ENCODE measurements around the gene CTIF. TPM values are rescaled to one million over a fixed set of nuclear protein-coding genes. Genes with fewer than 3 reads are reported as not detected.

The CTIF gene
- total and polyA plus RNA-seq, 4 donors: 12.2 to 45.7 (median 32.6) TPM

DNA sequence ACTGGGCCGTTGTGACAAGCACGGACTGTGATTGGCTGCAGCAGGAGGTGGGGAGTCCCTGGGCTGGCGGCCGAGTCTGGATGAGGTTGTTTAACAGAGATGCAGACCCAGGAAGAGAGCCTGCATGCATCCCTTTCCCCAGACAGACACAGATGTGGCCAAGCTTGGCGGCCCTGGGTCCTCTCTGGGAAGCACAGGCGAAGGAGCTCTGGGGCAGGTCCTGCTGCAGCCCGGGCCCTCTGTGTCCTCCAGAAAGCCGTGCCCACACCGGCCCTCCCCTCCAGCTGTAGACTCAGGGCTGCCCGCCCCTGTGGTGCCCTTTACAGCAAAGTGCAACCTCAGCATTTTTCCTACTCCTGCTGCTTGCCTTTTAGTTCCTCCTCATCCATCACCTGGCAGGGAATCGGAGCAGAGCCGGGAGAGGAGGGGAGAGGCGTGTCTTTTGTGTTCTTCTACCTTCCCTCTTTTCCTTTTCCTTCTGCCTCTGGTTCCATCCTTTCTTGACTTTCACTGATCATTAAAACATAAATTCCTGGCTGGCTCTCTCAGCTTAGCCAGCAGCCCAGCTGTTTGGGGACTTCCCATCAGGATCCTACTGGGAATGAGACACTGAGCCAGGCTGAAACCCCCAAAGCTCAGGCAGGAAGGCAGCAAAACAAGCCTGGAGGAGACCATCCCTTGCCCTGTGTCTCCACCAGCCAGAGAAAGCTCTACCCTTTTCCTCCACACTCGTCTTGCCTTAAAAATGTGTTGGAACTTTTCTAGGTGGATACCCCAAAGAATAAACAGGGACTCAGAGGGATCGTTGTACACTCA is 75.0 kb downstream of the CTIF start:
- WGBS, 2 donors: 81 to 89% methylated on average over 15 of the region's 15 CpGs
- DNase-seq: peak; percentile 54 to 73 (median 68)

DNA sequence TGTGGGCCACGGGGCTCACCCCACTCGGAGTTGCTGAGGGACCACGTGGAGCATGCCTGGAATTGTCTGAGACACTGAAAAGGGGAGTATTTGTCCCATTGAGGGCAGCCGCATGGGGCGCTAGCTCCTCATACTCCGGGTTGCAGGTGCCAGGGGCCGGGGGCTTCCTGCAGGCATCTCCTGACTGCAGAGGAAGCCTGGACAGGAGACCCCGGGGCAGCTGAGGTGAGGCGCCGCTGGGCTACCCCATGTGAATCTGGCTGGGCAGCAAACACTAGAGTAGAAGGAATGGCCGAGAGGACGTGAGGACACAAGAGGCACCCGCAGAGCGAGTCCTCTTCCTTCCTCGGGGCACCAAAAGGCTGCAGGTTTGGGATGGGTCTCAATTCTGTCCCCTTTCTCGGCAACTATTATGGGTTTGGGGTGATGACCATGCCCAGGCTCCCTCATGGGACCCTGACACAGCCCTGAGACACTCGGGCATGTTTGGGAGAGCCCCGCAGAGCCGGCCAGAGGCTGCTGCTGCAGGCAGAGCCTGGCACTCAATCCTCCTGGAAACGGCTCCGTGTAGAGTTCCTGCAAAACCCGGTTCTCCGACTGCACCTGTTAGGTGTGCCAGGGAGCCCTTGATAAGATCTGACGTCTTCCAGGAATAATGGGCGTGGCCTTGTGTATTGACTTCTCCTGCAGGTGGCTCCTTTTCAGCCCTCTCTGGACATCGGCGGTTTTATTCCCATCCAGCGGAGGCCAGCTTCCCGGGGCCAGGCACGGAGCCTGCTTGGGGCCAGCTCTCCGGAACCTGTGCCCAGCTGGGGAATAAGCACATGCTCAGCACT is 77.0 kb downstream of the CTIF start:
- Histone ChIP-seq H3K36me3 (ENCODE audit: control insufficient read depth in 4 of 4, insufficient read depth in 4 of 4, low read length in 4 of 4) (peaks cover 4 to 8% (median 6%) of the 10 kb centered on the region in 4 donors), H3K4me1 (ENCODE audit: control insufficient read depth in 5 of 5, insufficient read depth in 5 of 5, low read length in 5 of 5) (peaks cover 0 to 29% (median 12%) of the 10 kb centered on the region in 5 donors), H3K27ac (ENCODE audit: low read depth in 1 of 2, low read length in 1 of 2) (no peak overlapping the region), H3K27me3 (ENCODE audit: control insufficient read depth in 3 of 3, insufficient read depth in 3 of 3, low read length in 2 of 3) (no peaks in the 10 kb centered on the region), H3K9me3 (ENCODE audit: control insufficient read depth in 4 of 4, insufficient read depth in 3 of 4, low read length in 3 of 4) (no peaks in the 10 kb centered on the region), H3K4me3 (no peak overlapping the region), H3K9ac (ENCODE audit: insufficient read depth in 1 of 2, low read length in 2 of 2) (no peak overlapping the region)
- no peak for ATAC-seq (ENCODE audit: insufficient read depth, low FRiP score)
- peak in 1 of 3 donors; percentile 36 for DNase-seq
- TF ChIP-seq, protein P1, sequence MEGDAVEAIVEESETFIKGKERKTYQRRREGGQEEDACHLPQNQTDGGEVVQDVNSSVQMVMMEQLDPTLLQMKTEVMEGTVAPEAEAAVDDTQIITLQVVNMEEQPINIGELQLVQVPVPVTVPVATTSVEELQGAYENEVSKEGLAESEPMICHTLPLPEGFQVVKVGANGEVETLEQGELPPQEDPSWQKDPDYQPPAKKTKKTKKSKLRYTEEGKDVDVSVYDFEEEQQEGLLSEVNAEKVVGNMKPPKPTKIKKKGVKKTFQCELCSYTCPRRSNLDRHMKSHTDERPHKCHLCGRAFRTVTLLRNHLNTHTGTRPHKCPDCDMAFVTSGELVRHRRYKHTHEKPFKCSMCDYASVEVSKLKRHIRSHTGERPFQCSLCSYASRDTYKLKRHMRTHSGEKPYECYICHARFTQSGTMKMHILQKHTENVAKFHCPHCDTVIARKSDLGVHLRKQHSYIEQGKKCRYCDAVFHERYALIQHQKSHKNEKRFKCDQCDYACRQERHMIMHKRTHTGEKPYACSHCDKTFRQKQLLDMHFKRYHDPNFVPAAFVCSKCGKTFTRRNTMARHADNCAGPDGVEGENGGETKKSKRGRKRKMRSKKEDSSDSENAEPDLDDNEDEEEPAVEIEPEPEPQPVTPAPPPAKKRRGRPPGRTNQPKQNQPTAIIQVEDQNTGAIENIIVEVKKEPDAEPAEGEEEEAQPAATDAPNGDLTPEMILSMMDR (IDR thresholded peaks at IDR 0.05; ENCODE audit: control extremely low read depth, extremely low read depth): no peak
- 78 to 91% methylated on average over 31 of the region's 31 CpGs for WGBS, 2 donors

More for the DNA sequence above, 75.0 kb downstream of the CTIF start:
- no peak overlapping the region for H3K27ac ChIP-seq (ENCODE audit: low read depth in 1 of 2, low read length in 1 of 2)
- H3K27me3 ChIP-seq (ENCODE audit: control insufficient read depth in 3 of 3, insufficient read depth in 3 of 3, low read length in 2 of 3): no peaks in the 10 kb centered on the region
- H3K4me1 ChIP-seq (ENCODE audit: control insufficient read depth in 5 of 5, insufficient read depth in 5 of 5, low read length in 5 of 5): peaks cover 3 to 29% (median 17%) of the 10 kb centered on the region in 5 donors
- no peak overlapping the region for H3K4me3 ChIP-seq
- H3K36me3 ChIP-seq (ENCODE audit: control insufficient read depth in 4 of 4, insufficient read depth in 4 of 4, low read length in 4 of 4): peaks cover 0 to 2% (median 0%) of the 10 kb centered on the region in 4 donors
- no peak for ATAC-seq (ENCODE audit: insufficient read depth, low FRiP score)
- no peak overlapping the region for H3K9ac ChIP-seq (ENCODE audit: insufficient read depth in 1 of 2, low read length in 2 of 2)
- TF ChIP-seq, protein P1 (IDR thresholded peaks at IDR 0.05; ENCODE audit: control extremely low read depth, extremely low read depth): no peak
- H3K9me3 ChIP-seq (ENCODE audit: control insufficient read depth in 4 of 4, insufficient read depth in 3 of 4, low read length in 3 of 4): no peaks in the 10 kb centered on the region

DNA sequence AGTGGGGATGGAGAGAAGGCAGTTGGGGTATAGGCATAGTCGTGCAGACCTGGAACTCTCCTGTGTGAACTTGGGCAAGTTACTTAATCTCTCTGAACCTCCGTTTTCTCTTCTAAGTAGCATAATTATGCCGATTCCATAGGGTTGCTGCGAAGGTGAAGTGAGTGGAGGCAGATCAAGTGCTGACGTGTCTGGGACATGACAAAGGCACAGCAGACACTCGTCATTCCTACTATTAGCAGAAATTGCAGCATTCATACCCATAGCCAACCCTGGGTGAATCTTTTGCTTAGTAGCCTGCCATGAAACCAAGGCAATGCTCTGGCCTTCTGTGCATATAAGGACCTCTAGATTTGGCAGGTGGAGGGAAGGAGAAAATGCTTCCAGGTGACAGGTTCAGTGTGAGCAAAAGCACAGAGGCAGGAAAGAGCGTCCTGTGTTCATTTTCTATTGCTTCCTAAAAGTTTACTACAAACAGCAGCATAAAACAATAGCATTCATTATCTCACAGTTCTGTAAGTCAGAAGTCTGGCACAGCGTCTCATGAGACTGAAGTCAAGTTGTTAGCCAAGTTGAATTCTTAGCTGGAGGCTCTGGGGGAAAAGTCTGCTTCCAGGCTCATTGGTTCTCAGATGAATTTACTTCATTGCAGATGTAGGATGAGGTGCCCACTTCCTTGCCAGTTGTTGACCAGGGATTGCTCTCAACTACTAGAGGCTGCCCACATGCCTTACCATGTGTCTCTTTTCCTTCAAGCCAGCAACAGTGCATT is 77.8 kb downstream of the CTIF start:
- Histone ChIP-seq H3K27me3 (ENCODE audit: control insufficient read depth in 3 of 3, insufficient read depth in 3 of 3, low read length in 2 of 3) (no peaks in the 10 kb centered on the region), H3K9ac (ENCODE audit: insufficient read depth in 1 of 2, low read length in 2 of 2) (no peak overlapping the region), H3K36me3 (ENCODE audit: control insufficient read depth in 4 of 4, insufficient read depth in 4 of 4, low read length in 4 of 4) (peaks cover 5 to 8% (median 7%) of the 10 kb centered on the region in 4 donors), H3K4me1 (ENCODE audit: control insufficient read depth in 5 of 5, insufficient read depth in 5 of 5, low read length in 5 of 5) (peaks cover 0 to 29% (median 7%) of the 10 kb centered on the region in 5 donors), H3K9me3 (ENCODE audit: control insufficient read depth in 4 of 4, insufficient read depth in 3 of 4, low read length in 3 of 4) (no peaks in the 10 kb centered on the region), H3K4me3 (no peak overlapping the region), H3K27ac (ENCODE audit: low read depth in 1 of 2, low read length in 1 of 2) (no peak overlapping the region)
- DNase-seq (peak in 2 of 3 donors; percentile 84 to 87), ATAC-seq (ENCODE audit: insufficient read depth, low FRiP score) (no peak)
- TF ChIP-seq, protein P1 (IDR thresholded peaks at IDR 0.05; ENCODE audit: control extremely low read depth, extremely low read depth): no peak
- 88 to 90% methylated on average over 8 of the region's 8 CpGs for WGBS, 2 donors
